ENCODE measurements around the gene CDC34.
"Not testable (repeated sequence)": the region's sequence is repeated elsewhere in the genome, so short reads cannot be mapped to it uniquely, and the experiment has no call there.

CDC34 gene

DNA sequence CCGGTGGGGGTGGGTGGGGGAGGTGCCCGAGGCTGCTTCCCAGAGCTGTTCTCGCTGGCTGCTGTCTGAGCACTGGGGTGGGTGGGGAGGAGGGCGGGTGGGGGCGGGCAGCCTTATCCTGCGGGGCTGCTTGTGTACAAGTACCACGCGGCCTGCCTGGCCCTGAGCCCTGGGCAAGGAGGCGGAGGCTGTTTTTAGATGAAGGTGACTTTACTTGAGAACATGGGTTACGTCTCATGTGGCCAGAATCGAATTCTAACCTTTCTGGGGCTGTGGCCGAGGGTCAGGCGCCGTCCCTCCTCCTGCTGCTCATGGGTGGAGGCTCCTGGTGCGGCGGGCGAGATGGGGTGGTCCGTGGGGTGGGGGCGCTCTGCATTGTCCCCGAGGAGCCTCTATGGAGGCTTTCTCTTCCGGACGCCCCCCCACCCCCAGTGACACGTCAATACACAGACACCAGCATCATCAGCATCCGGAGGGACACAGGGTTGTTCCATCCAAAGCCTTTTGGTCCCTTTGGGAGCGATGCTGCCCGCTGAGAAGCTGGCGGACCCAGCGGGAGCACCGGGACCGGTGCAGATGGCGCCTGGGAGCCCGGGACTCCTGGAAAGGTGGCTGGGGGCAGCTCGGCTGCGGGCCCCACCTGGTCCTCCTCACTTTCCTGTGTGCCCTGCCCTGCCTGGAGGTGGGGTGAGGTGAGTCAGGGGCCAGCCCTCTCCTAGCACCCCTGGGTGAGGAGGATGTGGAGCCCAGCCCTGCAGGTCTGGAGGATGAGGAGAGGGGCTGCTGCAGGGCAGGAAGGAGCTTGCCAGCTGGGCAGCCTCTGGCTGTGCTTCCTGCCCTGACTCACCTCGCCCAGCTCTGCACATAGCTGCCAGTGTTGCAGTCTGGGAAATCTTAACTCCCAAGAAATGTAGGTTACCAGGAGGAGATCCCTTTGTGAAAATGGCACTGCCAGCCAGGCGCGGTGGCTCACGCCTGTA is 44.3 kb downstream of the CDC34 start:
- DNase-seq, result no peak

DNA sequence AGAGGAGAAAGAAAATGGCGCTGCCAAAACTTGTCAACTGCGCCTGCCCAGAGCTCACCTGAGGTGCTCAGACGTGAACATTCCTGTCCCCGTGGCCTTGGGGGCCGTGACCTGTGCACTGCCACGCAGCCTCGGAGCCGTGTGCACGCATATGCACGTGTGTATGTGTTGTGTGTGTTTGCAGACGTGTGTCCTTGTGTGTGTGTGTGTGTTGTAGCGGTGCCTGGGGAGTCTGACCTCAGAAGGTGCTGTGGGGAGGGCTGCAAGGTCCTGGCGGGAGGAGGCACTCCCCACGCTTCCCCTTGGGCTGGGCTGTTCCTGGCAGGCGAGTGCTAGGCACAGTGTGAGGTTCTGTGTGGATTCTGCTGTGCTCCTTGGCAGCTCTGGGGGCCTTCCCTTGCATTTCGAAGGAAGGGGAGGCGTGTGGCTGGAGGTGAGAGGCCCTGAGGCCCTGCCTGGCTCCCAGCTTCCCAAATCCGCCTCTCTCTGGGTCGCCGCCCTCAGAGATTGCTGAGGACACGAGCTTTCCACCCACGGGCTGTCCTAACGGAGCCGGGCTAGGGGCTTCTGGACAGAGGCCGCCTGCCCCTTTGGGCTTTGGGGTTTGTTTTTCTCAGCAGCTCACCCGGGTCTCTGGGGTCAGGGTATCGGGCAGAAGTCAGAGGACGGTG is 45.3 kb downstream of the CDC34 start:
- DNase-seq, result no peak

DNA sequence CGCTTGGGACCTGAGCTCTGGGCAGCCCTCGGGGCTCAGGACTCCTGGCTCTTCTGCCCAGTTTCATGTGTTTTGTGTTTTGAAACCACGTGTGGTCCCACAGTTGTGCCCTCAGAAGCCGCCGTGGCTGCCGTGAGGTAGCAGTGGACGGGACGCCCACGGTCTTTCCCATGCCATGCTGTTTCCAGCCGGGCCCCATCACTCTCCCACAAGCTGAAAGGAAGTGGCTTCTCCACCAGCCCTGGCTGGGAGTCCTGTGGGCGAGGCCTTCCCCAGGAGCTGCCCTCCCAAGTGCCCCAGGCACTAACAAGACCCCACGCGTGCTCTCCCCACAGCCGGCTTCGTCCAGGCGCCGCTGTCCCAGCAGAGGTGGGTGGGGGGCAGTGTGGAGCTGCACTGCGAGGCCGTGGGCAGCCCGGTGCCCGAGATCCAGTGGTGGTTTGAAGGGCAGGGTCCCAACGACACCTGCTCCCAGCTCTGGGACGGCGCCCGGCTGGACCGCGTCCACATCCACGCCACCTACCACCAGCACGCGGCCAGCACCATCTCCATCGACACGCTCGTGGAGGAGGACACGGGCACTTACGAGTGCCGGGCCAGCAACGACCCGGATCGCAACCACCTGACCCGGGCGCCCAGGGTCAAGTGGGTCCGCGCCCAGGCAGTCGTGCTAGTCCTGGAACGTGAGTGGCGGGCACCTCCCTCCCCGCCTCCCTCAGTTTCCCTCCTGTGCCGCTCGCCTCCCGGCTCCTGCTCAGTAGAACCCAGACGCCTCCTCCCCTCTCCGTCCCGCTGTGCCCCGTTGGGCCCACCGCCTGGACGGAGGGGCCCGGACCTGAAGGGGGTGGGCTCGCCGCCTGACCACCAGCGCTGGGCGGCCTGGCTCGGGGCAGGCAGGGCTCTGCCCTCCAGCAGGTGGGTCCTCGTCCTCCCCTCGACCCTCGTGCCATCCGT is 46.2 kb downstream of the CDC34 start:
- no peak for DNase-seq

DNA sequence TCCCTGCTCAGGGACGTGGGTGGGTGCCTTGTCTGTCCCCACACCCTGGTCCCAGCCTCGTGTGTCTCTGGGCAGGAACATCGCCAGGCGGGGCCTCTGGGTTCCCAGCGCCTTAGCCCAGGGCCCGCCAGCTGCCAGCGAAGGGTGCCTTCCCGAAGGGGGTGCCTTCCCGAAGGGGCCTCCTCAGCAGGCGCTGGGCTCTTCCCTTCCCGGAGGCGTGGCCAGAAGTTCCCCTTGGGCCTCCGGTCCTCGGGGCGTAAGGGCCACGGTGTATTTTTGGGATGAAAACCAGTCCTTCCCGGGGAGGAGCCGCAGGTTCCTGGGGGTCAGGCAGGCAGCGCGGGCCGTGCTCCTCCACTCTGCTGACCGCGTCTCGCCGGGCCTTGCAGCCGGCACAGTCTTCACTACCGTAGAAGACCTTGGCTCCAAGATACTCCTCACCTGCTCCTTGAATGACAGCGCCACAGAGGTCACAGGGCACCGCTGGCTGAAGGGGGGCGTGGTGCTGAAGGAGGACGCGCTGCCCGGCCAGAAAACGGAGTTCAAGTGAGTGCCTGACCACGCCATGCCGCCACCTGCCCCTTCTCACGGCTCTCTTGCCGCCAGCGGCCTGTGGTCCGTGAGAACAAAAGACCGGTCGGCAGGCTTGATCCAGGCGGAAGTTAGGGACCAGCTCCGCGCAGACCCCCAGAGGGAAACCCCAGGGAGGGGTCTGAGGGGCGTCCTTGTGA is 47.7 kb downstream of the CDC34 start:
- no peak for DNase-seq

DNA sequence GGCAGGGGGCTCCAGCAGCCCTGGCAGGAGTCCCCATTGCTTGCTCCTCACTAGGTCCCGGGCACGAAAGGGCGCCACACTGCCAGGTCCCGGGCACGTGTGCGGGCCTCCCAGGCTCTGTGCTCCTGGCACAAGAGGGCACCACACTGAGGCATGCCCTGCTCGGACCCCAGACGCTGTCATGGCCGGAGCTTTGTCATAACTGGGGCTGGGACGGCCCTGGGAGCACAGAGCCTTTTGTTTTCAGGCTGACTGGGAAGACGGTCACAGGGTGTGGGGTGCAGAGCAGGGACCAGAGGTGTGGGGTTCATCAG is 48.2 kb downstream of the CDC34 start:
- no peak for DNase-seq

DNA sequence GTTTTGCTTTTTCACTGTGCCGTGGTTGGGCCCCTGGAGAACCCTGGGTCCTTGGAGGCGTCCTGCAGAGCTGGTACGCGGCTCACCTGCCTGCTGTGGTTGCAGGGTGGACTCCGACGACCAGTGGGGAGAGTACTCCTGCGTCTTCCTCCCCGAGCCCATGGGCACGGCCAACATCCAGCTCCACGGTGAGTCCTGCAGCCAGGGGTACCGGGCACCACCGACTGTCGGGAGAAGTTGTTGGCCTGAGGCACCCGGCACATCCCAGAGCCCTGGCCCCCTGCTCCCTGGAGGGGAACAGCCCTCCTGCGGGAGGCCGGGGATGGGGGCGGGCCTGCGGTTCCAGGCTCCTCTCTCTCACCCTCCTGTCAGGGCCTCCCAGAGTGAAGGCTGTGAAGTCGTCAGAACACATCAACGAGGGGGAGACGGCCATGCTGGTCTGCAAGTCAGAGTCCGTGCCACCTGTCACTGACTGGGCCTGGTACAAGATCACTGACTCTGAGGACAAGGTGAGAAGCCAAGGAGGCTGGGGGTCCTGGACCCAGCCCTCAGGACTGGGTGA is 48.8 kb downstream of the CDC34 start:
- DNase-seq, result no peak

DNA sequence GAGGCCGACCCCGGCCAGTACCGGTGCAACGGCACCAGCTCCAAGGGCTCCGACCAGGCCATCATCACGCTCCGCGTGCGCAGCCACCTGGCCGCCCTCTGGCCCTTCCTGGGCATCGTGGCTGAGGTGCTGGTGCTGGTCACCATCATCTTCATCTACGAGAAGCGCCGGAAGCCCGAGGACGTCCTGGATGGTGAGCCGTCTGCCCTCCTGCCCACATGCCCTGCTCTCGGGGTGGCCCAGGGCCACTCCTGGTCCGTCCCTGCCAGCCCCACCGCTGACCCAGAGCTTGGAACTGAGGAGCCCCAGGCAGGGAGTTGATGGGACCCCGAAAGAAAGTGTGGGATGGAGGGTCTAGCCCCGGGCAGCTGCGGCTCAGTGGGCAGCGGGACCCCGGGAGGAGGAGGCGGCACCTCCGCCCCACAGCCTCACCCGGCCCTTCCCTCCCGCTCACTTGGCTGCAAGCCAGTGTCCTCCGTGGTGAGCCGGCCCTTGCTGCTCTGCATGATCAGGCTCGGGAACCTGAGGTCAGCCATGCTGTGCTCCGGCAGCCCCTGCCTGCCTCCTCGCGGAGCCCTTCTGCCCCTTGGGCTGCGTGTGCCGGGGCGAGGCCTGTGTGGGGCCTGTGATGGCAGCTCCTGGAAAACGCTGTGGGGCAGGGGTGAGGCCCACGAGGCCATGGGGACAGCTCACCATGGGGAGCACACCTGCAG is 50.0 kb downstream of the CDC34 start:
- no peak for DNase-seq

DNA sequence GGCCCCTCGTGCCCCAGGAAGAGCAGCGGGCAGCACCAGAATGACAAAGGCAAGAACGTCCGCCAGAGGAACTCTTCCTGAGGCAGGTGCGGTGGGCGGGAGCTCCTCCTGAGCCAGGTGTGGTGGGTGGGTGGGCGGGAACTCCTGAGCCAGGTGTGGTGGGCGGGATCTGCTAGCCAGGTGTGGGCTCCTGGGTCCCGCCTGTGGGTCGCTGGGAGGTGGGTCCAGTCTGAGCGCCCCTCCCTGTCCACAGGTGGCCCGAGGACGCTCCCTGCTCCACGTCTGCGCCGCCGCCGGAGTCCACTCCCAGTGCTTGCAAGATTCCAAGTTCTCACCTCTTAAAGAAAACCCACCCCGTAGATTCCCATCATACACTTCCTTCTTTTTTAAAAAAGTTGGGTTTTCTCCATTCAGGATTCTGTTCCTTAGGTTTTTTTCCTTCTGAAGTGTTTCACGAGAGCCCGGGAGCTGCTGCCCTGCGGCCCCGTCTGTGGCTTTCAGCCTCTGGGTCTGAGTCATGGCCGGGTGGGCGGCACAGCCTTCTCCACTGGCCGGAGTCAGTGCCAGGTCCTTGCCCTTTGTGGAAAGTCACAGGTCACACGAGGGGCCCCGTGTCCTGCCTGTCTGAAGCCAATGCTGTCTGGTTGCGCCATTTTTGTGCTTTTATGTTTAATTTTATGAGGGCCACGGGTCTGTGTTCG is 51.1 kb downstream of the CDC34 start:
- DNase-seq, result no peak

DNA sequence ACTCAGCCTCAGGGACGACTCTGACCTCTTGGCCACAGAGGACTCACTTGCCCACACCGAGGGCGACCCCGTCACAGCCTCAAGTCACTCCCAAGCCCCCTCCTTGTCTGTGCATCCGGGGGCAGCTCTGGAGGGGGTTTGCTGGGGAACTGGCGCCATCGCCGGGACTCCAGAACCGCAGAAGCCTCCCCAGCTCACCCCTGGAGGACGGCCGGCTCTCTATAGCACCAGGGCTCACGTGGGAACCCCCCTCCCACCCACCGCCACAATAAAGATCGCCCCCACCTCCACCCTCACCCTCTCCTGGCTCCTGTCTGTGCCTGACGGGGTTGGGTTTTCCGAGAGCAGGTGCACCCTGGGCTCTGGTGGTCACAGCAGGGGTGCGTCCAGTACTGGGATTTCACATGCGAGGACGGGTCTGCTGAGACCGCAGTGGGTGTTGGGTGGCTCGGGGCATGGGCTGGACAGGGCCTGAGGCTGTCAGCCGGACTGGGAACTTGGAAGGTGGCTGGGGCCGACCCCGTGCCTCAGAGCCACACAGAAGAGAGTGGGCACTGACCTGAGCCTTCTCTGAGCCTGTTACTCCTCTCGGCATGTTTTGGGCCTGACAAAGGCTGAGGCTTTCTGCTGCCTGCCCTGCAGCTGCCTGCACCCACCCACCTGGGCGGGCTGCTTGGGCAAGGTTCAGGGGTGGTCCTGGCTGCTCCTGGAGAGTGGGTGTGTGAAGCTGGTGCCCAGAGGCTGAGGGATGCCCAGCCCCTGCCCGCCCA is 51.8 kb downstream of the CDC34 start:
- DNase-seq, result no peak

DNA sequence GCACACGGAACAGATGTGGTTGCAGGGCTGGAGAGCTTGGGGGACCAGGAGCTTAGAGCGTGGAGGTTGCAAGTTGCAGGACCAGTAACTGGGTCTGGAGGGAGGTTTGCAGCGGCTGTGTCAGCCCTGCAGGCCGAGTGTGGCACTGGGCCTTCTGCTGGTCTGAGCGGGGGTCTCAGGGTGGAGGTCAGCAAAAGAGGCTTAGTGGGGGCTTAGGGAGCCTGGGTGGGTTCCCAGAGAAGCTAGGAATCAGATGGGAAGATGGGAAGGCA is 52.3 kb downstream of the CDC34 start:
- DNase-seq, result no peak

DNA sequence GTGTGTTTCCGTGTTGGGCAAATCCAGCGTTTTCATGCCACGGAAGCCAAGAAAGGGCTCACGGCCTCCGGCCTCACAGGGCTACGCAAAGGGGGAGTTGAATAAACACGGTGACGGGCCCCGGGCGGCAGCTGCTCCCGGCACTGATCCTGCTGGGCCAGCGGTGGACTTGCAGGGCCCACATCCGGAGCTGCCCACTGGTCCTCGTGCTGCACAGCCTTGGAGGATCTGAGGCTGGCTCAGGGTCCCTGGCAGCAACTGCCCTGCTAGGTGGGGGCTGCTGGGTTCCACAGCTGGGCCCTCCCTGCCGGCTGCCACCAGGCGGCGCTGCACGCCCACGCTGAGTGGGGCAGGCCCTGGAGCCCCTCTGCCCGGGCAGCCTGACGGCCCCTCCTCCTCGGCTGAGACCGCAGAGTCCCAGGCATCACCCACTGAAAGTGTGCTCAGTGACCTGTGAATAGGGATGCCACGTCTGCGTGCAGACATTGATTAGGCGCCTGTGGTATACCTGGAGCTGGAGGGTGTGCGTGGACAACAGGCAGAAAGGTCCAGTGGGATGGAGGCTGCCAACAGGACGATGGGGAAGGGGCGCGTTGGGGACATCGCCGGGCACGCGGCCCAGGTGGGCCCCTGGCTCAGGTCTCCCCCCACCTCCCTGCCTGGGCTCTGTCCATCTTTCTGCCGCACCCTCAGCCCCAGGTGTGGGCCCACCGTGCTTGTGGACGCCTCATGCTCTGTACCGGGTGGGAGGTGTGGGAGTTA is 52.9 kb downstream of the CDC34 start:
- no peak for DNase-seq

DNA sequence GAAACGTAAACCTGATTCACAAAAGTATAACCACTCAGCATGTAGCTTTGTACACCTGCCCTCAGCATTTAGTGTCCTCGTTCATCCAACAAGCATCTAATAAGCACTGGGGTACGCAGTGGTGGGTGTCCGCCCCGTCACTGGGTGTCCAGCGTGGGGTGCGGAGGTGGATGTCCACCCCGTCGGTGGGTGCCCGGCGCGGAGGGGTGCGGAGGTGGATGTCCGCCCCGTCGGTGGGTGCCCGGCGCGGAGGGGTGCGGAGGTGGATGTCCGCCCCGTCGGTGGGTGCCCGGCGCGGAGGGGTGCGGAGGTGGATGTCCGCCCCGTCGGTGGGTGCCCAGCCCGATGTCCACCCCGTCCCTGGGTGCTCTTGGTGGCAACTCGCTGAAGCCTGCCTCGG is 53.6 kb downstream of the CDC34 start:
- DNase-seq, result not testable (repeated sequence)

DNA sequence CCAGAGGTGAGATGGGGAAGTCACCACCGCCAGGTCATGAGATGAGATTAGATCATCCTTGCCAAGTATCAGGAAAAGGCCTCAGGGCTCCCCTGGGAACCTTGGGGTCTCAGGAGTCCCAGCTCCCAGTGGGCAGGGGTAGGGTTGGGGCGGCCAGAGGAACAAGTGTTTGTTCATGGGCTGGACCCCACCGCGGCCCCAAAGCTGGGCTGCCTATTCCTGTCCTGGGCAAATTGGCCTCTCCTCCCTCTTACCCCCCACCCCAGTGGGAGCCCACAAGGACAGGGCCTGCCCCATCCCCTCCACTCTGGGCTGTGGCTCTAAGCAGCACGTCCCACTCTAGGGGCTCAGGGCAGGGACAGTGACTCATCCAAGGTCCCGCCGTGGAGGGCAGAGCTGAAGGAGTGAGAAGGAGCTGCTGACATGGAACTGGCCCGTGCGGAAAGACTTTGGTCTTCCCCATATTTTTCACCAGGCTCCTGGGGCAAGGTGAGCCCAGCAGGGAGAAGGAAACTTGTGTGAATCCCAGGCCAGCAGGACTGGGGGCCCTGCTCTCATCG is 54.1 kb downstream of the CDC34 start:
- no peak for DNase-seq

DNA sequence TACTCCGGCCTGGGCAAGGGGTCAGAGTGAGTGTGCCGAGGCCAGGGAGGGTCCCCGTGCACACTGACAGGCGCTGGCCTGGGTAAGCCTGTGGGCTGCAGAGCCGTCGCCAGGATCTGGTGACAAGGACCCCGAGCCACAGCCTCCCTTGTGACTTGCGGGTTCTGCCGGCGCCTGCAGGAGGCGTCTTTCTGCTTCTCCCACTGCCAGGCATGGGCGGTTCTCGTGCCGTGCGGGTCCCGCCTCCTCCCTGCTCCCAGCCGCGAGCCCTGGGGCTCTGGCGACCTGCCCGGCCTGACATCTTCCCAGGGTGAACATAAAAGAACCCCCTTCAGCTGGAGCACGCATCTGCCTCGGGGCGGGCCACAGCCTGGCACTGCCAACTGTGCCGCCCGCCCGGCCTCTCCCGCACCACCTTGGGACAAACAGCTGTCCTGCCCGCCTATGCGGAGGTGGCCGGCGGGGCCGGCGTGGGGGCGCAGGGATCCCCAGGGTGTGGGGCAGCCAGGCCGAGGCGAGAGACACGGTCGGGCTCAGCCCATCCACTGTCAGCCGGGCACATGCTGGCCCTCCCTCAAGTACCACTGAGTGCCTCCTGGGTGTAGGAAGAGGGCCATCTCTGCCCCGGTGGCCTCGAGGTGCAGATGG is 56.7 kb downstream of the CDC34 start:
- peak; percentile 85 for DNase-seq

DNA sequence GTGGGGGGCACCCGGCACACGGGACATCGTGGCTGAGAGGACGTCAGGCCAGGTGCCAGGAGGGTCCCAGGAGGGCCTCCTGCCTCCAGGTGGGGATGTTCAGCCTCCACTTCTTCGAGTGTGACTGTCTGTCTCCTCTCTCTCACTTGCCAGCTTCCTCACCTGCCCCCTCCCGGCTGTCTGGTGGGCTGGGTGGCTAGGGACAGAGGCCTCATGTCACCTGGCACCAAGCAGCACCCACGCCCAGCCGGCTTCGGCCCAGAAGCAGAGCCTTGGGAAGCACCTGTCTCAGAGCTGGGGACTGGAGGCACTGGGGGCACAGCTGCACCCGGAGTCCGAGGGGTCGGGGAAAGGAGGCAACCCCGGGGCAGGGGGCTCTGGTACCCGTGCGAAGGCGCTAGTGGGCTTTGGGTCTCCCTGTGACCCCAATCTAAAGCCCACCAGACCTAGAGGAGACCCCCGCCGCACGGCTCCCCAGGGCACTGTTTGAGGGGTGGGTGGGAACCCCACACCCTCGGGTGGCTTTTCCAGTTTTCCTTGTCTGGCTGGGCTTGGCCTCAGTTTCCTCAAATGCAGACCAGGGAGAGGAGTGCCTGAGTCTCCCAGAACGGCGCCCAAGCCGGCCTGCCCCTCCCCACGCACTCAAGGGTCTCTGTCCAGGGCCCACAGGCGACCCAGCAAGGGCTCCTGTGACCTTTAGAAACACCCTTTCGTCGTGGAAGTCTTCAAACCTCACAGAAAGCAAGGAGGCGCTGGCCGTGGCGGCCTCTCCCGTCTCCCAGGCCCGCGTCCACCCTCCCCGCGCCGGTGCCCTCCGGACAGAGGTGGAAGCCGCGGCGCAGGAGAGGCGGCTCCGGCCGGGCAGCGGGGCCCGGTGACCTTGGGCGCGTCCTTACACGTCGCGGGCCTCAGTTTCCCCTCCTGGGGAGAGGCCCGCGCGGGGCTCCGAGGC is 57.5 kb downstream of the CDC34 start:
- DNase-seq, result no peak

DNA sequence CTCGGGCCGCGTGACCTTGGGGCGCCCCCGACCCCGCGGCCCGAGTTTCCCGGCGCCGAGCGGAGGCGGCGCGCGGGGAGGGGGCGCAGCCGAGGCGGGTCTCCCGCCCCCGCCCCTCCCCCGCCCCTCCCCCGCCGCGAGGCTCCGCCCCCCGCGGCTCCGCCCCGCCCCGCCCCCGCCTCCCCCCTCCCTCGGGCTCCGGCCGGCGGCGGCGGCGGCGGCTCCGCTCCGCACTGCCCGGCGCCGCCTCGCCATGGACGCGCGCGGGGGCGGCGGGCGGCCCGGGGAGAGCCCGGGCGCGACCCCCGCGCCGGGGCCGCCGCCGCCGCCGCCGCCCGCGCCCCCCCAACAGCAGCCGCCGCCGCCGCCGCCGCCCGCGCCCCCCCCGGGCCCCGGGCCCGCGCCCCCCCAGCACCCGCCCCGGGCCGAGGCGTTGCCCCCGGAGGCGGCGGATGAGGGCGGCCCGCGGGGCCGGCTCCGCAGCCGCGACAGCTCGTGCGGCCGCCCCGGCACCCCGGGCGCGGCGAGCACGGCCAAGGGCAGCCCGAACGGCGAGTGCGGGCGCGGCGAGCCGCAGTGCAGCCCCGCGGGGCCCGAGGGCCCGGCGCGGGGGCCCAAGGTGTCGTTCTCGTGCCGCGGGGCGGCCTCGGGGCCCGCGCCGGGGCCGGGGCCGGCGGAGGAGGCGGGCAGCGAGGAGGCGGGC is 58.3 kb downstream of the CDC34 start, which contains the start of gene HCN2:
TSS of gene HCN2 (plus strand) at position 189 of the 703 bp plus-strand sequence. CDS start at position 254, 65 bp downstream.
- no peak for DNase-seq

DNA sequence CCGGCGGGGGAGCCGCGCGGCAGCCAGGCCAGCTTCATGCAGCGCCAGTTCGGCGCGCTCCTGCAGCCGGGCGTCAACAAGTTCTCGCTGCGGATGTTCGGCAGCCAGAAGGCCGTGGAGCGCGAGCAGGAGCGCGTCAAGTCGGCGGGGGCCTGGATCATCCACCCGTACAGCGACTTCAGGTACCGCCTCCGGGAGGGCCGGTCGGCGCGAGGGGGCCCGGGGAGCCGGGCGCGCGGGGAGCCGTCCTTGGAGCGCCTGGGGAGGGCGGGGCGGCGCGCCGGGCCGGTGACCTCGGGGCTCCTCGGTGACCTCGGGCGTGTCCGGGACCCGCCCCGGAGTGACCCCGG is 58.8 kb downstream of the CDC34 start:
- peak; percentile 23 for DNase-seq
